HT-29 (cell line): ENCODE data around the gene PM20D2. TPM values are rescaled to one million over a fixed set of nuclear protein-coding genes. Genes with fewer than 3 reads are reported as not detected.

ENCODE experiments used
- DNase-seq: peaks from one replicate; pipeline ENCODE4 v3.0.0-alpha.2; 2015; ENCODE audit warnings: low spot score
- total RNA-seq: library from RNA; depleted of rRNA; stranded (reverse); fragments of >200 nt; shearing (Covaris generic); gene quantifications from 2 replicates; pipeline ENCODE4 v1.2.3, GENCODE V29; 2014; rRNA removed

Gene PM20D2
- total RNA-seq, 1 experiment from 2014 or later = 29.0 TPM

GRCh38 chr6:89200706-89201215 lies 54.9 kb downstream of the PM20D2 start:
- DNase-seq = no peak

- DNase-seq = no peak
These were observed 58.2 kb downstream of the PM20D2 start for GRCh38 chr6:89204096-89204495.

GRCh38 chr6:89205819-89206218 lies 60.0 kb downstream of the PM20D2 start:
- no peak for DNase-seq

GRCh38 chr6:89208551-89208950 lies 62.7 kb downstream of the PM20D2 start:
- no peak for DNase-seq

GRCh38 chr6:89209457-89209856 lies 63.6 kb downstream of the PM20D2 start:
- DNase-seq = no peak

- DNase-seq = no peak
These were observed 66.6 kb downstream of the PM20D2 start for GRCh38 chr6:89212472-89212871.

- DNase-seq = no peak
These were observed 68.3 kb downstream of the PM20D2 start for GRCh38 chr6:89214197-89214596.

Other genes starting within 250 kb of the PM20D2 start
- 12.9 and 14.0 TPM in 2 replicates for gene RNGTT, start 182.4 kb upstream of the PM20D2 start, total RNA-seq
- 17.8 and 19.4 TPM in 2 replicates for gene PNRC1, start 65.3 kb upstream of the PM20D2 start, total RNA-seq
- not detected in 2 replicates for gene SRSF12, start 28.0 kb upstream of the PM20D2 start, total RNA-seq
- gene GABRR1, start 71.3 kb downstream of the PM20D2 start, total RNA-seq = not detected in 2 replicates
- gene GABRR2, start 169.2 kb downstream of the PM20D2 start, total RNA-seq = not detected in 2 replicates
- gene UBE2J1, start 206.7 kb downstream of the PM20D2 start, total RNA-seq = 19.9 and 22.1 TPM in 2 replicates